ACC112 (cell line): ENCODE results near the gene TAGLN3.

ENCODE experiments used
- H2AFZ ChIP-seq: fragments of 200-600 bp; sonication (generic); one replicate; pipeline ENCODE4 v1.6.0; 2017; ENCODE audit warnings: antibody characterized with exemption, low read length; ENCODE audit not compliant: unreplicated experiment
- H3K27ac ChIP-seq: fragments of 200-600 bp; sonication (generic); 2 replicates; pipeline ENCODE4 v1.5.1; 2014; ENCODE audit warnings: low read depth, mild to moderate bottlenecking, antibody characterized with exemption, low read length, moderate library complexity
- H3K27me3 ChIP-seq: fragments of 200-600 bp; sonication (generic); 2 replicates; pipeline ENCODE4 v1.6.1; 2014; ENCODE audit warnings: mild to moderate bottlenecking, antibody characterized with exemption, low read length, moderate library complexity, mixed read lengths; ENCODE audit not compliant: insufficient read depth
- H3K36me3 ChIP-seq: fragments of 200-600 bp; sonication (generic); 2 replicates; pipeline ENCODE4 v1.6.1; 2016; ENCODE audit warnings: mild to moderate bottlenecking, antibody characterized with exemption, low read length, moderate library complexity, mixed read lengths; ENCODE audit not compliant: insufficient read depth
- H3K4me1 ChIP-seq: fragments of 200-600 bp; sonication (generic); one replicate; pipeline ENCODE4 v1.6.1; 2016; ENCODE audit warnings: low read length, mixed read lengths; ENCODE audit not compliant: insufficient read depth, unreplicated experiment, control insufficient read depth
- H3K4me3 ChIP-seq: fragments of 200-600 bp; sonication (generic); 2 replicates; pipeline ENCODE4 v1.5.1; 2014; ENCODE audit warnings: mild to moderate bottlenecking, low read depth, low read length
- H3K79me2 ChIP-seq: fragments of 200-600 bp; sonication (generic); one replicate; pipeline ENCODE4 v1.6.0; 2016; ENCODE audit warnings: low read length; ENCODE audit not compliant: control insufficient read depth, unreplicated experiment, insufficient read depth

The TAGLN3 gene

GRCh38 chr3:111998636-111999483, at the start of gene TAGLN3:
TSS of gene TAGLN3 (plus strand) at chr3:111998922. CDS start at chr3:111999423, 501 bp downstream.
- Histone ChIP-seq H3K36me3 (no peaks in the 10 kb centered on the region), H3K4me3 (peak within 1 kb of the TSS; percentile 71), H3K4me1 (peaks cover 17% of the 10 kb centered on the region), H3K79me2 (no peaks in the 10 kb centered on the region), H3K27me3 (no peaks in the 10 kb centered on the region), H3K27ac (no peak within 1 kb of the TSS), H2AFZ (peak within 1 kb of the TSS; percentile 96)

- H2AFZ ChIP-seq, result no peak overlapping the region
- peaks cover 8% of the 10 kb centered on the region for H3K4me1 ChIP-seq
- H3K4me3 ChIP-seq, result no peak overlapping the region
- H3K36me3 ChIP-seq, result peaks cover 37% of the 10 kb centered on the region
- H3K27ac ChIP-seq, result no peak overlapping the region
- H3K79me2 ChIP-seq, result no peaks in the 10 kb centered on the region
- H3K27me3 ChIP-seq, result no peaks in the 10 kb centered on the region
Observed at GRCh38 chr3:111949712-111950111, 49.0 kb upstream of the TAGLN3 start.

- H3K79me2 ChIP-seq, result no peaks in the 10 kb centered on the region
- peaks cover 29% of the 10 kb centered on the region for H3K36me3 ChIP-seq
- H3K27ac ChIP-seq, result no peak overlapping the region
- no peak overlapping the region for H3K4me3 ChIP-seq
- H3K27me3 ChIP-seq, result no peaks in the 10 kb centered on the region
- H3K4me1 ChIP-seq, result peaks cover 8% of the 10 kb centered on the region
- no peak overlapping the region for H2AFZ ChIP-seq
Observed at GRCh38 chr3:111951032-111951431, 47.7 kb upstream of the TAGLN3 start.

GRCh38 chr3:111952086-111952485, 46.6 kb upstream of the TAGLN3 start:
- Histone ChIP-seq H3K4me1 (peaks cover 4% of the 10 kb centered on the region), H3K4me3 (no peak overlapping the region), H3K27ac (no peak overlapping the region), H2AFZ (no peak overlapping the region), H3K36me3 (peaks cover 23% of the 10 kb centered on the region; the same call in 1 of the 2 replicates), H3K79me2 (no peaks in the 10 kb centered on the region), H3K27me3 (no peaks in the 10 kb centered on the region)

DNA sequence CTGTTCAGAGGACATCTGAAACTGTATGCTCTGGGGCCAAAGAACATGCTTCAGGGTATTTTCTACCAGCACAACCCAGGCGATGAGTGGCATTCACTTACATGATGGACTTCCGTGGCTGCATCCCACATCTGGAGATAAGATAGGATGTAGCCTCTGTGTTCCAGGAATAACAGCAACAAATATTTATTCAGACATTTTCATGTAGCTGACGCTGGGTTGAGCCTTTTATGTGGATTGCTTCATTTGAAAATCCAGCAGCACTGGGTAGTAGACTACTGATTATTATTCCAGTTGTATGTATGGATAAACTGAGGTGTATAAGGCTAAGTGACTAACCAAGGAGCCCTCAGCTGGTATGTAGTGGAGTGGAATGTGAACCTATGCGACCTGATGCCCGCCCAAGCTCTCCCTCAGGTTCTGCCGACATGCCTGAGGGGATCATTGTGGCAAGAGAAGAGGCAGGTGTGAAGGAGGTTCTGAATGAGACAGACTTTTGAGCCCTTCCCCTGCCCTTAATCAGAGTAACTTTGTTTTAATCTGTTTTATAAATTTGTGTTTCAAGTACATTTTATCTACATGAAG, 45.8 kb upstream of the TAGLN3 start:
- Histone ChIP-seq H3K36me3 (peaks cover 16% of the 10 kb centered on the region; the same call in 1 of the 2 replicates), H2AFZ (no peak overlapping the region), H3K4me3 (no peak overlapping the region), H3K27ac (no peak overlapping the region), H3K79me2 (no peaks in the 10 kb centered on the region), H3K4me1 (no peaks in the 10 kb centered on the region), H3K27me3 (no peaks in the 10 kb centered on the region)

GRCh38 chr3:111954228-111954990, 44.3 kb upstream of the TAGLN3 start:
- peaks cover 16% of the 10 kb centered on the region; the same call in 1 of the 2 replicates for H3K36me3 ChIP-seq

DNA sequence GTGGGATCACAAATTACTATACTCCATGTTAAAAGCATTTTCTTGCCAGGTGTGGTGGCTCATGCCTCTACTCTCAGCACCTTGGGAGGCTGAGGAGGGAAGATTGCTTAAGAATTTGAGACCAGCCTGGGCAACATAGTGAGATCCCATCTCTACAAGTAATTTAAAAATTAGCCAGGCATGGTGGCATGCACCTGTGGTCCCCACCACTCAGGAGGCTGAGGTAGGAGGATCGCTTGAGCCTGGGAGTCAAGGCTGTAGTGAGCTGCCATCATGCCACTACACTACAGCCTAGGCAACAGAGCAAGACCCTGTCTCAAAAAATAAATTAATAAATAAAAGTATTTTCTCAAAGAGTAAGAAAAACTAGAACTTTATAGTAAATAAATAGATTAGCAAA, 42.8 kb upstream of the TAGLN3 start:
- Histone ChIP-seq H3K4me1 (no peaks in the 10 kb centered on the region), H3K27me3 (no peaks in the 10 kb centered on the region), H3K27ac (no peak overlapping the region), H3K4me3 (no peak overlapping the region), H3K36me3 (peaks cover 16% of the 10 kb centered on the region; the same call in 1 of the 2 replicates), H3K79me2 (no peaks in the 10 kb centered on the region), H2AFZ (no peak overlapping the region)

More at GRCh38 chr3:111954228-111954990, 44.3 kb upstream of the TAGLN3 start:
- Histone ChIP-seq H3K27ac (no peak overlapping the region), H3K79me2 (no peaks in the 10 kb centered on the region), H3K27me3 (no peaks in the 10 kb centered on the region), H3K4me1 (no peaks in the 10 kb centered on the region), H2AFZ (no peak overlapping the region), H3K4me3 (no peak overlapping the region)

DNA sequence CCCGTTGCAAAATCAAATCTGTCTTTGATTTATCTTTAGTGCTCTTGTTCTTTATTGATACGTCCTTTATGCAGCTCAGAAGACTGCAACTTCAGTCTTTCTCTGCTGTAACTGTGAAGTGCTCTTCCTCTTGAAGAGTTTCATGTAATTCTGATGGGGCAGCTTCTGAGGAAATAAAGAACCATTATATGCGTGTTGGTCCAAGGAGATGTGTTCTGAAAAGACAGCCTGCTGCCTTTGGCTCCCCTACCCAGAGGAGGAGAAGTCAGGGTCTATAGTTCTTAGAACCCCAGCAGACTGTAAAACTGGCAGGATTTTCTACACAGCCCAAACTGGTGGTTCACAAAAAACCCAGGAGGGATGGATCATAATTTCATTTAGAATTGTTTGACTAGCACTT, 42.3 kb upstream of the TAGLN3 start:
- Histone ChIP-seq H3K4me1 (no peaks in the 10 kb centered on the region), H3K36me3 (peaks cover 16% of the 10 kb centered on the region; the same call in 1 of the 2 replicates), H2AFZ (no peak overlapping the region), H3K27me3 (no peaks in the 10 kb centered on the region), H3K4me3 (no peak overlapping the region), H3K27ac (no peak overlapping the region), H3K79me2 (no peaks in the 10 kb centered on the region)

DNA sequence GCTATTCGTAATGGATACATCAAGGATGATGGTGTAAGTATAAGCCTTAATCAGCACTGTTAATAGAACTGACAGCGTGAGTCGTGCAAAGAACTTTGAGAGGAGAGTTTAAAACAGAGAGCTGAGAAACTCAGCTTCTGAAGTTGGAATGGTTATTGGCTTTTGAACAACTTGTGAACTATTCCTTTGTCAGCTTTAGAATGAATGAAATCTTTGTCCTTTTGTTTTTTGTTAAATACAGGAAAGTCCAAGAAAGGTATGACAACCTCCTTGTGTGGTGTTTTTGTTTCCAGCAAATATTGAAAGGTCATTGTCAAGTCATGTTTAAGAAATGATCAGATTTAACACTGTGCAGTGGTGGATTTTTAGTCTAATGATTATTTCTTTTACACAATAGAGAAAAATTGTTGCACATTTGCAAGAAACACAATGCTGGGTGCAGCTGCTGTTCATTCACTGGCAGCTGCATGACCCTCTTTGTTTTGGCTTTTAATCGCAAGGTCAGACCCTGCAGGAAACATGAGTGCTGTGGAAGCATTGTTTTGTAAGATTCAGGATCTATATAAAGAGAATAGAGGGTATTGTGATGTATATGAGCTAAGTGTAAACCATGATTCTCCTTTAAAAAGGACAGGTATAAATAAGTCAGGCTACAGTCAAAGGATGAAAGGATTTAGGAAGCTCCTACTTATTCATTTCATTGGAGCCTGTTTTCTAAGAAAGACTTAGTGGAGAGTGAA, 41.6 kb upstream of the TAGLN3 start:
- no peak overlapping the region for H2AFZ ChIP-seq
- H3K27me3 ChIP-seq, result no peaks in the 10 kb centered on the region
- H3K79me2 ChIP-seq, result no peaks in the 10 kb centered on the region
- no peak overlapping the region for H3K4me3 ChIP-seq
- H3K27ac ChIP-seq, result no peak overlapping the region
- H3K36me3 ChIP-seq, result peaks cover 12% of the 10 kb centered on the region; the same call in 1 of the 2 replicates
- no peaks in the 10 kb centered on the region for H3K4me1 ChIP-seq
